ENCODE results near the gene AP5M1.
"Not testable (repeated sequence)": the region's sequence is repeated elsewhere in the genome, so short reads cannot be mapped to it uniquely, and the experiment has no call there.

Gene AP5M1

GRCh38 chr14:57268161-57269069 is at the start of gene AP5M1, which contains the start of gene EXOC5:
TSS of gene AP5M1 (plus strand) at chr14:57268971. CDS start at chr14:57269315, 344 bp downstream.
TSS of gene EXOC5 (minus strand) at chr14:57268905. CDS start at chr14:57268648, 257 bp downstream.
- peak; percentile 90 for DNase-seq (ENCODE audit: low spot score)

GRCh38 chr14:57221931-57222330 is 46.8 kb upstream of the AP5M1 start:
- DNase-seq (ENCODE audit: low spot score) = no peak

- DNase-seq (ENCODE audit: low spot score) = no peak
These were observed 41.7 kb upstream of the AP5M1 start for GRCh38 chr14:57227083-57227482.

GRCh38 chr14:57228320-57228719 is 40.5 kb upstream of the AP5M1 start:
- DNase-seq (ENCODE audit: low spot score) = not testable (repeated sequence)

GRCh38 chr14:57232006-57232405 is 36.8 kb upstream of the AP5M1 start:
- DNase-seq (ENCODE audit: low spot score) = no peak

- DNase-seq (ENCODE audit: low spot score) = not testable (repeated sequence)
These were observed 28.7 kb upstream of the AP5M1 start for GRCh38 chr14:57240115-57240514.

GRCh38 chr14:57243320-57243719 is 25.5 kb upstream of the AP5M1 start:
- no peak for DNase-seq (ENCODE audit: low spot score)

GRCh38 chr14:57244106-57244505 is 24.7 kb upstream of the AP5M1 start:
- no peak for DNase-seq (ENCODE audit: low spot score)

- no peak for DNase-seq (ENCODE audit: low spot score)
These were observed 22.8 kb upstream of the AP5M1 start for GRCh38 chr14:57245941-57246340.

- no peak for DNase-seq (ENCODE audit: low spot score)
These were observed 21.7 kb upstream of the AP5M1 start for GRCh38 chr14:57246933-57247657.

- no peak for DNase-seq (ENCODE audit: low spot score)
These were observed 13.9 kb upstream of the AP5M1 start for GRCh38 chr14:57254884-57255283.

- DNase-seq (ENCODE audit: low spot score) = not testable (repeated sequence)
These were observed 10.6 kb upstream of the AP5M1 start for GRCh38 chr14:57258221-57258620.

- no peak for DNase-seq (ENCODE audit: low spot score)
These were observed 9.1 kb upstream of the AP5M1 start for GRCh38 chr14:57259672-57260071.

- DNase-seq (ENCODE audit: low spot score) = no peak
These were observed 7.2 kb upstream of the AP5M1 start for GRCh38 chr14:57261604-57262003.

- no peak for DNase-seq (ENCODE audit: low spot score)
These were observed 6.7 kb upstream of the AP5M1 start for GRCh38 chr14:57262117-57262516.

- no peak for DNase-seq (ENCODE audit: low spot score)
These were observed 2.7 kb upstream of the AP5M1 start for GRCh38 chr14:57266065-57266464.

GRCh38 chr14:57273236-57273635 is 4.5 kb downstream of the AP5M1 start:
- DNase-seq (ENCODE audit: low spot score) = no peak

- DNase-seq (ENCODE audit: low spot score) = no peak
These were observed 5.8 kb downstream of the AP5M1 start for GRCh38 chr14:57274551-57274950.

GRCh38 chr14:57275023-57275664 is 6.4 kb downstream of the AP5M1 start:
- no peak for DNase-seq (ENCODE audit: low spot score)

- DNase-seq (ENCODE audit: low spot score) = no peak
These were observed 8.3 kb downstream of the AP5M1 start for GRCh38 chr14:57277062-57277461.

- no peak for DNase-seq (ENCODE audit: low spot score)
These were observed 19.0 kb downstream of the AP5M1 start for GRCh38 chr14:57287745-57288144.

- no peak for DNase-seq (ENCODE audit: low spot score)
These were observed 22.0 kb downstream of the AP5M1 start for GRCh38 chr14:57290751-57291150.

All from D341Med (cell line).